Measurements from ENCODE around the gene KIF3B.
"Not testable (repeated sequence)": the region's sequence is repeated elsewhere in the genome, so short reads cannot be mapped to it uniquely, and the experiment has no call there.

Gene KIF3B

DNA sequence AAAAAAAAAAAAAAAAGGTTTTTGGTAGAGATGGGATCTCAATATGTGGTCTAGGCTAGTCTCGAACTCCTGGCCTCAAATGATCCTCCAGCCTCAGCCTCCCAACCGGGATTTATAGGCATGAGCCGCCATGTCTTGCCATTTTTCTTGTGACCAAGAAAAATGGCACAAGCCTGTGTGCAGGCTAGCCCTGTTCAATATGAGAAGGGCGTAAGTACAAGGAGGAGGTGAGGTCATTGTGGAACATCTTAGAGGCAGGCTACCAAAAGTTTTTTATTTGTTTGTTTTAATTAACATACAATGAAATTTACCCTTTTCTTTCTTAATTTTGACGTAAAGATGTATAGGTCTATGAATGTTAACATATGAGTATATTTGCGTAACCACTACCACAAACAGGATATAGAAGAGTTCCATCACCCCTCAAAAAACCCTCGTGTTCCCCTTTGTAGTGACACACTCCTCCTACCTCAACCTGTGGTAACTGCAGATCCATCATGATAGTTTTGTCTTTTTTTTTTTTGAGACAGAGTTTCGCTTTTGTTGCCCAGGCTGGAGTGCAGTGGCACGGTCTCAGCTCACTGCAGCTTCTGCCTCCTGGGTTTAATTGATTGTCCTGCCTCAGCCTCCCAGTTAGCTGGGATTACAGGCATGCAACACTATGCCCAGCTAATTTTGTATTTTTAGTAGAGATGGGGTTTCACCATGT lies 28.3 kb upstream of the KIF3B start:
- no peak for DNase-seq

DNA sequence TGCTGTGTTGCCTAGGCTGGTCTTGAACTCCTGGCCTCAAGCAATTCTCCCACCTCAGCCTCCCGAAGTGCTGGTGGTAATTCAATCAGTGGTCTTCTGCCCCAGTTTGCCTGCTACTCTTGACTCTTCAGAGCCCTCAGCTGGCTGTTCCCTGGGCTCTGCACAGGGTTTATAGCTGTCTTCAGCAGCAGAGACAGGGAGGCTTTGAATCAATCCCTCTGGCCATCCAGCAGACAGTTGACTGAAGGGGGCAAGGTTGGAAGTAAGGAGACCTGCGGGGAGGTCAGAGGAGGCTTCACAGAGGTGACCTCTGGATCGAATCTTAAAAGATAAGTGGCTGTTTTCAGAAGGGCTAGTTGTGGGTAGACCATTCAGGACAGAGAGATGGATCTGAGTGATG lies 26.0 kb upstream of the KIF3B start:
- DNase-seq, result no peak

DNA sequence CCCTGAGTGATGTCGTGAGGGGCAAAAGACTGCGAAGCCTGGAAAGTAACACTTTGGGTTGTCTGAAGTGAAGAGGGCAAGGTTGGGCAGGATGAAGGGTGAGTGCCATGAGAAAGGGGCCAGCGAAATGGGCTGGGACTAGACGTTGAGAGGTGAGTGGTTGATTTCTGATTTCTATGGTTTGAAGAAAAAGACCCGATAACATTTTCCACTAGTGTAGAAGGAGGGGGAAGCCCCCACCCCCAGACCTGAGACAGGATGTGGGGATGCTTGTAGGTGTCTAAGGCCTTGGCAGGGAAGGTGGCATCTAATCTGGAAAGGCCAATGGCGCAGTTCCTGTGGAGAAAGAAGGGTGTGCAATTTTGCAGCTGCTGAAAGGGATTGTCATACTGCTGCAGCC lies 25.3 kb upstream of the KIF3B start:
- peak; percentile 76 for DNase-seq

DNA sequence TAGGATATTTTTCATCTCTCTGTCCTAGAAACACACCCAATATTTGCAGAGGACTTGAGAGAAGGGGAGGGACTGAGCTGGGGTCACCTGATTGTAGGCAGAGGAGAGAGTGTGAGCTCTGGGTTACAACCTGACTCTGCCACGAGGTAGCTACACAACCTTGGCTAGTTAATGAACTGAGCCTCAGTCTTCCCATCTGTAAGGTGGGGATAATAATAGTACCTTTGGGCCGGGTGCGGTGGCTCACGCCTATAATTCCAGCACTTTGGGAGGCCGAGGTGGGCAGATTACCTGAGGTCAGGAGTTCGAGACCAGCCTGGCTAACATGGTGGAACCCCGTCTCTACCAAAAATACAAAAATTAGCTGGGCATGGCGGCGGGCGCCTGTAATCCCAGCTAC lies 16.5 kb upstream of the KIF3B start:
- DNase-seq, result not testable (repeated sequence)

DNA sequence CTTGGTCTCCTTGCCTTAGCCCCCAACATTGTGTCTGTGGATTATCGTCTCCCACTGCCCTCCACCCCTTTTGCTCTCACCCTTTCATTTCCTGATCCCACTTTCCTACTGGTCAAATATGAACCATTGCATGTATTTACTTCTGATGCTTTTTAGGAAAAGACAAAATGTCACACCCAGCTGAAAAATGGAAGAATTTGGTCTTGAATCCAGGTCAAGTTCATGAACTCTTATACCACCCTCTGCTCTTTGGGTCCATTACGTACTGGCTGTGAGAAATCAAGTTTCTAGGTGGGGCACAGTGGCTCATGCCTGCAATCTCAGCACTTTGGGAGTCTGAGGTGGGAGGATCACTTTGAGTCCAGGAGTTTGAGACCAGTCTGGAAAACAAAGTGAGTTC lies 15.8 kb upstream of the KIF3B start:
- DNase-seq, result no peak

DNA sequence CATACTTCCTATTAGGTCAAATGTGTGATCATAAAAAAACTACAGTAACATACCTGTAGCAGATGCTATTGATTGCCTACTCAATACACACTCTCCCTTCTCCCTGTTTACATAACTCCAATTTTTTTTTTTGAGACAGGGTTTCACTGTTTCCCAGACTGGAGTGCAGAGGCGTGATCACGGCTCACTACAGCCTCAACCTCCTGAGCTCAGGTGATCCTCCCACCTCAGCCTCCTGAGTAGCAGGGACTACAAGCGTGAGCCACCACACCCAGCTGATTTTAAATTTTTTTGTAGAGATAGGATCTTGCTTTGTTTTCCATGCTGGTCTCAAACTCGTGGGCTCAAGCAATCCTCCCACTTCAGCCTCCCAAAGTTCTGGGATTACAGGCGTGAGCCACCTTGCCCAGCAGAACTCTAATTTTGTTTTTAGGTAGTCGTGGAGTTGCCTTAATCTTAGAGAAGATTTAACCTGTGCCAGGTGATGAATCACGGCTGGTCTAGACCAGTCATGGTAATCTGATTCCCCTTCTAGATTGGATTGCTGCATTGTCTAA lies 14.0 kb upstream of the KIF3B start:
- no peak for DNase-seq

DNA sequence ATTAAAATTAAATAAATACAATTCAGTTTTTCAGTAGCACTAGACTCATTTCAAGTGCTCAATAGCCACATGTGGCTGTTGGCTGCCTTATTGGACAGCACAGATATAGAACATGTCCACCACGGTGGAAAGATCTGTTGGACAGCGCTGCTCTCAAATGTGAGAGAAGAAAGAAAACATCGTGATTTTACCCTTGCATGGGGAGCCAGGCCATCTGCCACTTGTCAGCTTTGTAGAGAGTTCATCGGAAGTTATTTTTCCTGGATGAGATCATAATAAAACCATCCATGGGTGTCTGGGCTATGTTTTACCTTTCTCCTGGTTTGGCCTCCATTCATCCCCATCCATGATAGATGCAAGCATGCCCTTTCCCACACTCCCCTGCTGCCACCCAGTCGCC lies 5.8 kb upstream of the KIF3B start:
- DNase-seq, result no peak

DNA sequence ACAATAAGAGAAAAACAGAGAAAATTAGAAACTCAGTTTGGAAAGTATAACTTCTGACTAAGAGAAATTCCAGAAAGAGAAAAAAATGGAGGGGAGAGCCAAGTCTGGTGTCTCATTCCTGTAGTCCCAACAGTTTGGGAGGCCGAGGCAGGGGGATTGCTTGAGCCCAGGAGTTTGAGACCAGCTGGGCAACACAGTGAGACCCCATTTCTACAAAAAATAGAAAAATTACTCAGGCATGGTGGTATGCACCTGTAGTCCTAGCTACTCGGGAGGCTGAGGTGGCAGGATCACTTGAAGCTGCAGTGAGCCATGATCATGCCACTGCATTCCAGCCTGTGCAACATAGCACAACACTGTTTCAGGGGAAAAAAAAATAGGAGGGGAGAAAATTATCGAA lies 3.1 kb upstream of the KIF3B start:
- DNase-seq, result no peak

DNA sequence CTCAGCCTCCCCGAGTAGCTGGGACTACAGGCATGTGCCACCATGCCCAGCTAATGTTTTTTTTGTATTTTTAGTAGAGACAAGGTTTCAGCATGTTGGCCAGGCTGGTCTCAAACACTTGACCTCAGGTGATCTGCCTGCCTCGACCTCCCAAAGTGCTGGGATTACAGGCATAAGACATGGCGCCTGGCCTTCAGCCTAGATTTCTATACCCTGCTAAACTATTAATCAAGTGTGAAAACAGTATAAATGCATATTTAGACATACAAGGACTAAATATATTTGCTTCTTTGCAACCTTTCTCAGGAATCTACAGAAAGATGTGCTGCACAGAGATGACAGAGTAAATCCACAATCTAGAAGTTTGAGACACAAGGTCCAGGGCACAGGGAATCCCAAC lies 2.3 kb upstream of the KIF3B start:
- DNase-seq, result not testable (repeated sequence)

DNA sequence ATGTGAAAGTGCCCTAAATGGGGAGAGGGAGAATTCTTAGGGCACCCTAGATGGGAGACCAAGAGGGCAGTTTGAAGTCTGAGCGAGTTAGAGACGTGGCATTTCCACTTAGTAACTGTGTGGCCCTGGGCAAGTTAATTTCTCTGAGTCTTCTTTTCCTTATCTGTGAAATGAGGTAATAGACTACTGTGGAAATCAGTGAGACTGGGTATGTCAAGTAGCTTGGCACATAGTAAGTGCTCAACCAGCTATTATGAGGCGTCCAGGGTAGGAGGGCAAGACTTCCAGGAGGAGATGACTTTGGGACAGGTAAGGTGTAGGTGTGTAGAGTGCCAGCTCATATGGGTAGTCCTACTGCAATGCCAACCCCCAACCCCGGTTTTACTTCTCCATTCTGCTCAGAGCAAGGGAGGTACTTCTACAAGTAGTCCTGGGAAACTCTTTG lies 770 bp downstream of the KIF3B start:
- DNase-seq, result peak; percentile 6

DNA sequence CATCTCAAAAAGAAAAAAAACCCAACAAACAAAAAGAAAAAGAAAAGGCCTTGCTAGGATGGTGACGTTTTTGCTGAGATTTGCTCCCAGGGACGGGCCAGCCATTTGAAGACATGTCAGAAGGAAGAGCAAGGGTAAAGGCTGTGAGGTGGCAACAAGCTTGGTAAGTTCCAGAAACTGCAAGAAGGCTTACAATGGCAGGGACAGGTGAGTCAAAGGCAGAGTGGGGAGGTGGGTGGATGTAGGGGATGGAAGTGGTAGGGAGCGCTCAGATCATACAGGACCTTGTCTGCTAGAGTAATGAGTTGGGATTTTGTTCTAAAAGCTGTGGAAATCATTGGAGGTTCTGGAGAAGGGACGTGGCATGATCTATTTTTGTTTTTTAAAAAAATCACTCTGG lies 4.3 kb downstream of the KIF3B start:
- DNase-seq, result no peak

DNA sequence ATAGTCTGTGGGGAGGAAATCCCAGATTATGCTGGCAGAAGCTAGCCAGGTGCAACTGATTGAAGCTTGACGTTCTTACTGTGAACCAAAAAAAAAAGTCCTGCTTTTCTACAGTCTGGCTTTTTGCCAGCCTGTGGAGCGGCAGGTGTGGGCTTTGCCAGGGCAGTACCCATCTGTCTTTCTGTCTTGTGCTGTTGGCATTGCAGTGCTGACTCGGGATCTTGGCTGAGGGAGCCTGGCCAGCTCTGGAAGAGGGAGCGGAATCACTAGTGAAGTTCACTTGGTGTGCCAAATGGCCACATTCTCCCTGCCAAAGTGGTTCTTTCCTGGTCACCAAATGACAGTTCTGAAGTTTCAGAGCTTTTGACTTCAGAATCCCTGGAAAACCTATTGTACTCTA lies 5.0 kb downstream of the KIF3B start:
- DNase-seq, result no peak

DNA sequence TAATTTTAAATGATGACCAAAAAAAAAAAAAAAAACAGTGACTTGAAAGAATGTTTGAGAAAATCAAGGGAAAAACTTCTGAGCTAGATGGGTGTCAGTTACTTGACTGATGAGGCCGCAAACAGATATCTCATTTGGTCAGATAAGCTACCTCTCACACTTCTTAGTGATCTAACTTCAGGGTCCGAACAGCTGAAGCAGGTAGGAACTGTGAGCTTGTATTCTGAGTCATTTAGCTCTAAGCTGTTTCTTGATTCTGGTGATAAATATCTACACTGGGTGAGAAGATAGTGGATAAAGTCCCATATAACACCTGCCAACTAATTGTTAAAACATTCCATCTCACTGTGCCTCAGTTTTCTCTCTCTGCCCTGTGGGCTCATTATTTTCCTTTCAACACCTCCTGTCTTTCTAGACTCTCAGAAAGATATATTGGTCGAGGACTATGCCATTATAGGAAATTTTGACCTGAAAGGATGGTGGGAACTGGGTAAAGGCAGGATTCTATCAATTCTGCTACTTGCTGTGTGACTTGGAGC lies 7.7 kb downstream of the KIF3B start:
- no peak for DNase-seq

DNA sequence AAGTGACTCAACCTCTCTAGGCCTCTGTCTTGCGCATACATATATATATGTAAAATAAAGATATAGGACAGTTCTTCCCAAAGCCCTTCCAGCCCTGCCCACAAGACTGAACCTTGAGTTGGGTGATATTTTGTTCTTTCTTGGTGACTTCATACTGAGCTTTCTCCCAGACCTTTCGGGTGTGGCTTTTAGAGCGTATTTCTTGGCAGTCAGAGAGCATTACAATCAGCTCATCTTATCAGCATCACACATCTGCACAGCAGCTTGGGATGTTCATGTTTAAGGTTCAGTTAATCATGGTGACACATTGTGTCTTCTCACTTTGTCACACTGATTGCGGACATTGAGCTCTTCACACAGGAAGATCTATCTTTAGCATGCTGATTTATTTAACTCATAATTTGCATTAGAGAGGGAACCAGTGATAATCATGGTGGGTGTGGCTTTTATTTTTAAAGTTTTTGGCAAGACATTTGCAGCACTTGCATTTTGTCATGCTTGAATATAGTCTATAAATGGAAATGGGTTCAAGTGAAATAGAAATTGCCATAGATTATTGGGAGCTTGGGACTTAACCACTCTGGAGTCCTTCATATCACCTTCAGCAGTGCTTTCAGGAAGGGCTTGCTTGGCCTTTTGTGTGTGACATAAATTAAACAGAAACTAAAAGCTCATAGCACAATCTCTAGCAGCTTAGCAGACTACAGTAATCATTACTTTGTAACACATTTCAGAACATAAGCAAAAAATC lies 8.3 kb downstream of the KIF3B start:
- peak; percentile 12 for DNase-seq

DNA sequence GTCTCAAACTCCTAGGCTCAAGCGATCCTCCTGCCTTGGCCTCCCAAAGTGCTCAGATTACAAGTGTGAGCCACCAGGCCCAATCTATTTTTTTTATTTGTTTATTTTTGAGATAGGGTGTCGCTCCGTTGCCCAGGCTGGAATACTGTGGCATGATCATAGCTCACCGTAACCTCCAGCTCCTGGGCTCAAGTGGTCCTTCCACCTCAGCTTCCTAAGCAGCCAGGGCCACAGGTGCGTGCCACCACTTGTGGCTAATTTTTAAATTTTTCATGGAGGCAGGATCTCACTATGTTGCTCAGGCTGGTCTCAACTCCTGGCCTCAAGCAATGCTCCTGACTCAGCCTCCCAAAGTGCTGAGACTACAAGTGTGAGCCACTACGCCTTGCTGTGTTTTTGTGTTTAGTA lies 9.8 kb downstream of the KIF3B start:
- no peak for DNase-seq

DNA sequence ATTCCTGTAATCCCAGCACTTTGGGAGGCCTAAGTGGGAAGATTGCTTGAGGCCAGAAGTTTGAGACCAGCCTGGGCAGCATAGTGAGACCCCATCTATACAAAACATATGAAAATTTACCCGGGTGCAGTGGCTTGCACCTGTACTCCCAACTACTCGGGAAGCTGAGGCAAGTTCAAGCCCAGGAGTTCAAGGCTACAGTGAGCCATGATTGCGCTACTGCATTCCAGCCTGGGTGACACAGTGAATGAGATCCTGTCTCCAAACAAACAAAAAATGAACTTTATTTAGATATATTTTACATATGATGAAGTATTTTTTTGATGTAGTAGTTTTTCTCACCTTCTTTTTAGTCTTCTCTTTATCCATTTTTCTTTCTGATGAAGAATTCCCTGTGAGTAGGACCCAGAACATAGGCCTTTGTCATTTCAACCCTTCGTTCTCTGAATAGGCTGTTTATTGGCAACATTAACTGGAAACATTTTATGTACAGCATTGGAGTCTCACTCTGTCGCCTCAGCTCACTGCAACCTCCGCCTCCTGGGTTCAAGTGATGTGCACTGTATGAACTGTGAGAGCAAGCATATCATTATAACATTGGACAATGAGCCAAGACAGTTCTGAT lies 10.9 kb downstream of the KIF3B start:
- DNase-seq, result no peak

DNA sequence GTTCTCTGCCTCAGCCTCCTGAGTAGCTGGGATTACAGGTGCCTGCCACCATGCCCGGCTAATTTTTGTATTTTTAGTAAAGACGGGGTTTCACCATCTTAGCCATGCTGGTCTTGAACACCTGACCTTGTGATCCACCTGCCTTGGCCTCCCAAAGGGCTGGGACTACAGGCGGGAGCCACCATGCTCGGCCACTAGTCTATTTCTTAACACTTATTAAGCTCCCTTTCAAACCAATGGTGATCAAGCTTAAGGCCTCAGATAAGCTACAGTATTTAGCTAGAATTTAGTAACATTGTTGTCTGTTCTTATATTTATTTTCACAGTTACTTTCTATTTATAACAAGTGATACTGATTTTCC lies 11.8 kb downstream of the KIF3B start:
- DNase-seq, result not testable (repeated sequence)

DNA sequence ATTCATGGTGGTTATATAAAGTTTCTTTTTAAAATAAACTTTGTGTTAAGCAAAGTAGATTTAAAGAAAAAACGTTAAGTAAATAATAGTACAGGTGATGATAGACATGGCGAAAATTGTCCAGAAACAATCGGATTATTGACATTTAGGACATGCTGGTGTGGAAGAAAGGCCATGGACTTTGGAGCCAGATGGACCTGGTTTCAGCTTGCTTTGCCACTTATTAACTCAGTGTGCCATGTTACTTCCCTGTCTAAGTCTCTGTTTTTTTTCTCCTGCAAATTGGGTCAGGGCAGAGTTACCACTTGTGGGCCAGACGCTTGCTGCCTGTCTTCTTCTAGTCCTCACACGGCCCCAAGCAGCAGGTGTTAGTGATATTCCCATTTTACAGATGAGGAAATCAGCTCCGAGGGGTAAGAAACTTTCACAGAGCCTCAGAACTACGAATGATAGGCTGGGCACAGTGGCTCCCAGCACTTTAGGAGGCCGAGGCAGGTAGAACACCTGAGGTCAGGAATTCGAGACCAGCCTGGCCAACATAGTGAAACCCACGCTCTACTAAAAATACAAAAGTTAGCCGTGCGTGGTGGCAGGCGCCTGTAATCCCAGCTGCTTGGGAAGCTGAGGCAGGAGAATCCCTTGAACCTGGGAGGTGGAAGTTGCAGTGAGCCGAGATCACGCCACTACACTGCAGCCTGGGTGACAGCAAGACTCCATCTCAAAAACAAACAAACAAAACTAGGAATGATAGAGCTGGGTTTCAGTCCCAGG lies 12.4 kb downstream of the KIF3B start:
- no peak for DNase-seq

DNA sequence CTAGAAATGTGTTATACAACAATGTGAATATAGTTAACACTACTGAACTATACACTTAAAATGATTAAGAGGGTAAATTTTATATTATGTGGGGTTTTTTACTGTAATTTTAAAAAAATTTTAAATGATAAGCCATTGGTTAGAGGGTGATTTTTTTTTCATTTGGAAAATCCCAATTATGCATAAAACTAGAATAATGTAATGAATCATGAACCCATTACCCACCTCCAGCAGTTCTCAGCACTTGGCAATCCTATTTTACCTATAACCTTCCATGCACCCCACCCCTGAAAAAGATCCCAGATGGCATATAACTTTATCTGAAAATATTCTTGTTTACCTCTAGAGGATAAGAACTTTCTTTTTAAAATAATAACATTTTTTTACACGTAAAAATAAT lies 13.7 kb downstream of the KIF3B start:
- no peak for DNase-seq

DNA sequence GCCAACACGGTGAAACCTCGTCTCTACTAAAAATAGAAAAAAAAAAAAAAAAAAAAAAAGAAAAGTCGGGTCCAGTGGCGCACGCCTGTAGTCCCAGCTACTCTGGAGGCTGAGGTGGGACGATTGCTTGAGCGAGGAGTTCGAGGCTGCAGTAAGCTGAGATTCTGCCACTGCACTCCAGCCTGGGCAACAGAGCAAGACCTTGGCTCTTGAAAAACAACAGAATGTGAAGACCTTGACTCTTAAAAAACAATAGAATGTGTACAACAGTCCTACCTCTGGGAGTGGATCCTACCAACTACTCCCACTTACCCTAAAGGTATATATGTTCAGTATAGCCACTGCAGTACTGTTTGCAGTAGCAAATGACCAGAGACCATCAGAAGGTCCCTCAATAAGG lies 15.1 kb downstream of the KIF3B start:
- no peak for DNase-seq

DNA sequence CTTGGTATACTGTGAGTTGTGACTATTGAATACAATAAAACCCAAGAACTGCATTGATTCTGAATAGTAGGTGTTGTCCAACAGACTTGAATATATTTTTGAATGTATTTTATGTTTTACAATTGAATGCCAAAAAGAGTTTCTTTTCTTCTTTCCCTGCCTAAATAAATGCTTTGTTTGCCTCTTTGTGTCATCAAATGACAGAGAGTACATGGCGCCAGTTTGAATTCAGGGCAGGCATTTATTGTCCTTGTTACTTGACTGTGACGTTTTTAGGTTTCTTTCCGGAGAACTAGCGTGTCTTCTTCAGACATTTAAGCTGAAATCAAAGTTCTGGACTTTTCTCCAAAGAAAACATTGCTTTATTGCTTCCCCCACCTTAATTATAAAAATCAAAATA lies 16.6 kb downstream of the KIF3B start:
- no peak for DNase-seq

DNA sequence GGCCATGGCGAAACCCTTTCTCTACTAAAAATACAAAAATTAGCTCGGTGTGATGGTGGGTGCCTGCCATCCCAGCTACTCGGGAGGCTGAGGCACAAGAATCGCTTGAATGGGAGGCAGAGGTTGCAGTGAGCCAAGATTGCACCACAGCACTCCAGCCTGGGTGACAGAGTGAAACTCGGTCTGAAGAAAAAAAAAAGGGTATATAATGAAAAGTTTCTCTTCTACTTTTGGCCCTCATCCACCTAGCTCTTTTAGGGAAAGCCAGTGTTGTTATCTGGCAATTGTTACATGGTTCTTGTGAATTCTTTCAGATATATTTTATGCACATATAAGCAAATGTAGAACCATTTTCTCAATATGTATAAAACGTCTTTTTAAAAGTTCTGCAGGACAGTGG lies 19.0 kb downstream of the KIF3B start:
- no peak for DNase-seq

Measured in stimulated activated CD4-positive, alpha-beta T cell treated with anti-CD3 and anti-CD28 coated beads, Interleukin-12 subunit alpha, Interleukin-12 subunit beta, amount 100 ng/mL, for 4 hours (primary cell).